HK-2 (cell line): Measurements from ENCODE around the gene C2CD2.

Experiments used
- DNase-seq: peaks from one replicate; pipeline ENCODE4 v3.0.0-alpha.2; 2018; ENCODE audit not compliant: unreplicated experiment

Gene C2CD2

GRCh38 chr21:41868062-41868710 lies 85.6 kb downstream of the C2CD2 start:
- DNase-seq = no peak

GRCh38 chr21:41867313-41867712 lies 86.5 kb downstream of the C2CD2 start:
- no peak for DNase-seq

- DNase-seq = no peak
Measured at GRCh38 chr21:41866274-41866809, 87.5 kb downstream of the C2CD2 start.

GRCh38 chr21:41865002-41865777 lies 88.6 kb downstream of the C2CD2 start:
- no peak for DNase-seq

- no peak for DNase-seq
Measured at GRCh38 chr21:41864311-41865001, 89.4 kb downstream of the C2CD2 start.

- DNase-seq = no peak
Measured at GRCh38 chr21:41863439-41863740, 90.4 kb downstream of the C2CD2 start.

- no peak for DNase-seq
Measured at GRCh38 chr21:41861987-41862386, 91.8 kb downstream of the C2CD2 start.

- DNase-seq = no peak
Measured at GRCh38 chr21:41861255-41861654, 92.6 kb downstream of the C2CD2 start.

GRCh38 chr21:41859297-41859980 lies 94.4 kb downstream of the C2CD2 start:
- no peak for DNase-seq

- no peak for DNase-seq
Measured at GRCh38 chr21:41858466-41859296, 95.1 kb downstream of the C2CD2 start.

- no peak for DNase-seq
Measured at GRCh38 chr21:41857771-41858300, 96.0 kb downstream of the C2CD2 start.

GRCh38 chr21:41856572-41856971 lies 97.2 kb downstream of the C2CD2 start:
- DNase-seq = no peak

- no peak for DNase-seq
Measured at GRCh38 chr21:41854426-41854995, 99.3 kb downstream of the C2CD2 start.

- no peak for DNase-seq
Measured at GRCh38 chr21:41852929-41853320, 100.9 kb downstream of the C2CD2 start.

- no peak for DNase-seq
Measured at GRCh38 chr21:41852151-41852928, 101.5 kb downstream of the C2CD2 start.

GRCh38 chr21:41851090-41851790 lies 102.6 kb downstream of the C2CD2 start:
- DNase-seq = no peak

- no peak for DNase-seq
Measured at GRCh38 chr21:41850085-41850484, 103.7 kb downstream of the C2CD2 start.

GRCh38 chr21:41848958-41849580 lies 104.7 kb downstream of the C2CD2 start:
- DNase-seq = no peak

- no peak for DNase-seq
Measured at GRCh38 chr21:41848533-41848932, 105.3 kb downstream of the C2CD2 start.
